ENCODE measurements around the gene EFCAB12.
"Not testable (repeated sequence)": the region's sequence is repeated elsewhere in the genome, so short reads cannot be mapped to it uniquely, and the experiment has no call there.

The EFCAB12 gene

GRCh38 chr3:129419476-129419875 is 9.0 kb downstream of the EFCAB12 start:
- DNase-seq (ENCODE audit: low read depth), result no peak

DNA sequence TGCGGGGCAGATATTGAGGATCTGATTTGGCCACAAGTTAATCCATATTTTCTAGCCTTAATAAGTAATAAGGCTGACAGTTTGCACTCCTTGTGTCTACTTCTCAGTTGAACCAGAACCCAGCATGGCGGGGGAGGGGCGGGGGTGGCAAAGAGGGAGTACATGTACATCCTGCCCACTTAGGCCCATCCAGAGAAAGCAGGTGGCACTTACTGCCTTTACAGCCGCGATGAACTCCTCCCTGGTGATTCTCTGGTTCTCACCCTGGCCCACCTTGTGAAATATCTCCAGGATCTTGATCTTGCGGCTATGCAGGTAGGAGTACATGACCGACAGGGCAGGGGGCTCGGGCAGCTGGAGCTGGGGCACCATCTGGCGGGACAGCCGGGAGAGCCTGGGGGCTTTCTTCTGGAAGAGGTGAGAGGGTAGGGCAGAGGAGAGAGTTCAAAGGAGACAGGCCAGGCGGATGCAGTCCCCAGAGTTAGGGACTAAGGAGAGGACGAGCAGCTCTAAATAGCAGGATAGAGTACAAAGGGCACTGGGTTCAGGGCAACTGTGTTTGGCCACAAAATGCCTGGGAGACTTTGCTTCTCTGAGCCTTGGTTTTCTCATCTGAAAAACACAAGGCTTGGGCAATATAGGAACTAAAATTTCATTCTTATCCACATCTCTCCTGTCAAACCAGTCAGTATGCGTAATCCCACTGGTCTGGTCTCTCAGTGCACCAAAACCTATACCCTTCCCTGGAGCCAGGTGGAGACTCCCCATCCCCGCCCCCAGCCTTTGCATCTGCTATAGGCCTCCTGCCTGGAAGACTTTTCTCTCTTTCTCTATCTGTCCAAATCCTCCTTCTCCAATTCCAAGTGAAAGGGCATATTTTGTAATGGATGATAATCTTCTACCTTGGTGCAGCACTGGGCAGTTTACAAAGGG is 10.1 kb downstream of the EFCAB12 start:
- DNase-seq (ENCODE audit: low read depth), result no peak

- peak; percentile 82 for DNase-seq (ENCODE audit: low read depth)
Observed at GRCh38 chr3:129417326-129417725, 11.1 kb downstream of the EFCAB12 start.

GRCh38 chr3:129416415-129416814 is 12.0 kb downstream of the EFCAB12 start:
- DNase-seq (ENCODE audit: low read depth), result no peak

- no peak for DNase-seq (ENCODE audit: low read depth)
Observed at GRCh38 chr3:129415830-129416229, 12.6 kb downstream of the EFCAB12 start.

DNA sequence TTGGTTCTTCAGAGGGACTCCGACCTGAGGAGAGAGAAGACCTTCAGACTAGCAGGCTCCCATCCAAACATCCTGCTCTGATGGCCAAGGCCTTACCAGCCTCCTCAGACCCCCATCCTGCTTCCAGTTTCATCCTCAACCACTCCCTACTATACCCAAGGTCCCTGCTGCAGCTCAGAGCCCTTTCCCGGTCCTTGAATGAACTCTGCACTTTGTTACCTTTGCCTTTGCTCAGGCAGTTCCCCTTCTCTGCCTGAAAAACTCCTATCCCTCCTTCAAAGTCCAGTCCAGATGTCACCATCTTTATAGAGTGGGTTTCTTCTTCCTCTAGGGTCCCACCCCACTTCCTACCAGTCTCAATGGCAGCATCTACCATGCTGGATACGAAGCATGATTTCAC is 13.1 kb downstream of the EFCAB12 start:
- DNase-seq (ENCODE audit: low read depth), result no peak

DNA sequence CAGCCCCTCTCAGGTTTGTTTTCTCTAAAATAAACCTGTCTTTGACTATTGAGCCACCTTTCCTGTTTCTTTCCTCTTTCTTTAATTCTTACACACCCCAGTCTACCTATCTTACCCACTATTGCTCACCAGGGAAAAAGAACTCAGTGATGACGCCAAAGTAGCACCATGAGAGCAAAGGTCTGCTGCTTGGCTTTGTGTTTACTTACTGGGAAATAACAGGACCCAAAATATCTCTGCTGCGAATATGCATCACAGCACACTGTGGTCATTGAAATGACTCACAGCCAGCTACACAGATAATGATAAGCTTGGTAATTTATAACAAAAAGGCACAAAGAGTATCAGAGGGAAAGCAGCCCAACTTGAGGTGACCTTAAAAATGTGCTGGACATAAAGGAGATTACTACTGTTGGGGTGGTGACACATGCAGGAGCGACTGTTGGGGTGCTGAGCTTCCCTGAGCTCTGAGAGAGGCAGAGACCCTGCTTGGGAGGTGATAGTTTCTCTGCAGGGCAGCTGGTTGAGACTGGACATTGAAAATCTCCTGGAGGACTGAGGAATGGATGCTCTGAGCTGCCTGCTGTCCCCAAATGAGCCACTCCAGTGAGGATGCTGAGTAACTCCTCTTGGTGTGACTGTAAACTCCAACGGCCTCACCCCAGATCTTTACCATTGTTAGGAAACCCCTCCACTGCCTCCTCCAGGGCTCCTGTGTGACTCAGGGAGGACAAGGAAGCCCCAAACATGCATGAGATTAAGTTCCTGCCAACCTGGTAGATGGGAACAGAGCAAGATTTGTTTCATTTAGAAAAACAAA is 14.5 kb downstream of the EFCAB12 start:
- DNase-seq (ENCODE audit: low read depth), result peak; percentile 98

DNA sequence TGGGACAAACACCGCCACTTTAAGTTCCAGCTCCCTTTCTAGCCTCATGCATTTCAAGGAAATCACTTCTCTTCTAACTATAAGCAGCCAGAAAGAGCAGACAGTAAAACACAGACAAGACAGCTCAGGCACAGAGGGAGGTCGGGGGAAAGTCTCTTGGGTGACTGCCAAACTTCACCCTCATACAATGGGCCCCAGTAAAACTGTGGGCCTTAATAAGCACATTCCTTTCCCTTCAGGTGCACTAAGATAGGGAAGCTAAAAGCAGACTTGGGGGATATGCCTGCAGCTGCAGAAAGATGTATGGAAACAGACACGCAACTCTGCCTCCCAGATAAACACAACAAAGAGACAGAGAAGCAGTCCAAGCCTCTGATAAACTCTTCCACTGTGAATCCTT is 15.2 kb downstream of the EFCAB12 start:
- not testable (repeated sequence) for DNase-seq (ENCODE audit: low read depth)

DNA sequence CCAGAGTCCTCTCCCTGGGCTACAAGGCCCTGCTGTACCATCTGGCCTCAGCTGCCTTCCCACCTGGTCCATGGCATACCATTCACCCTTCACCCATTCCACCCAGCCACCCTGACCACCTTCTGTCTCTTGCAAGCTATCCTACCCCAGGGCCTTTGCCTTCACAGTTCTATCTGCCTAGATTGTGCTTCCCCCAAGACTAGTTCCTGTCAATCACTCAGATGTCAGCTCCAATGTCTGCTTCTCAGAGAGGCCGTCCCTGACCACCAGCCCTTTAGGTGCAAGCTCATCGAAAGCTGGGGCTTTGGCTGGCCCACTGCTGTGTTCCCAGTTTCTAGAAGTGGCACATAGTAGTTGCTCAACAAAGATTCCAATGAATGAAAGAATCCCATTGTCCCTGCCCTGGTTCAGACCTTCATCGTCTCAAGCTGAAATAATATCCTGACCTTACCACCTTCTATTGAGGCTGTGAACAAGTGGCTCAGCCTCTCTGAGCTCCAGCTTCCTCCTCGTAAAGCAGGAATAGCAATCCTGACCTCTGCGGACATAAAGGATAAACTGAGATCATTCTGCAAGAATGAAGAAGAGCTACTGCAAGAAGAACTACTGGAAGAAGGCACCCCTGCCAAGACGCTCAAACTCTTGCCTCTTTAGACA is 15.8 kb downstream of the EFCAB12 start:
- peak; percentile 77 for DNase-seq (ENCODE audit: low read depth)

- no peak for DNase-seq (ENCODE audit: low read depth)
Observed at GRCh38 chr3:129410971-129411370, 17.5 kb downstream of the EFCAB12 start.

- peak; percentile 85 for DNase-seq (ENCODE audit: low read depth)
Observed at GRCh38 chr3:129409541-129409940, 18.9 kb downstream of the EFCAB12 start.

- DNase-seq (ENCODE audit: low read depth), result no peak
Observed at GRCh38 chr3:129404610-129405009, 23.8 kb downstream of the EFCAB12 start.

GRCh38 chr3:129404130-129404529 is 24.3 kb downstream of the EFCAB12 start:
- DNase-seq (ENCODE audit: low read depth), result no peak

- no peak for DNase-seq (ENCODE audit: low read depth)
Observed at GRCh38 chr3:129403450-129403849, 25.0 kb downstream of the EFCAB12 start.

DNA sequence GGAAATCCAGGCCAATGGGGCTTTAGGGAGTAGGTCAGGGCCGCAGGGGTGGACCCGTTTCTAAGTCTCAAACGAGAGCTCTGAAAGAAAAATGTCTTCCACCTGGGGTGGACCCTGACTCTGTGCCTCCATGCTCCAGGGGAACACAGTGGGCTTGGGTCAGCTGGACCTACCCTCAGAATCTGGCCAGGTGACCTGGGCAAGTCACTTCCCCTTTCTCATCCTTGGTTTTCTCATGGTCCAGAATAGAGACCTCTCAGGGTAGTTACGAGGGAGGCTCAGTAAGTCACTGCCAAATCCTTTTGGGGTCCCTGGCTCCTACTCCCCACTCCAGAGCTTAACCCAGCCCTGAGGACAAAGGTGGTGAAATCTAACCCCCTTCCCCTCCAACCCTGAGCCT is 25.8 kb downstream of the EFCAB12 start:
- no peak for DNase-seq (ENCODE audit: low read depth)

DNA sequence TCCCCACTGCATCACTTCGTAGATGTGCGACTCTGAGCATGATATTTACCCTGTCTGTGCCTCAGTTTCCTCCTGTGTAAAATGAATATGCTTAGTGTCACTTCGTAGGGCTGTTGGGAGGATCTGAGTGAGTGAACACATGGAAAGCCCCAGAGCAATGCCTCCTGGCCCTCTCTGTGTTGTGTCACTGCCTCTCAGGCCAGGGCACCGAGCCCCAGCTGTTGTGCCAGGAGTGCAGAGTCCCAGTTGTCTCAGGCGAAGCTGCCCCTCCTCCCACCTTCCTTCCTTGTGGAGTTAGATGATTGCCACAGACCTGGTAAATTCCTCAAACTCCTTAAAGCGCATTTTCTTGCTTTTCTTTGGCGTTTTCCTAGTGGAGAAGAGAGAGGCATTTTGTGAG is 26.2 kb downstream of the EFCAB12 start:
- no peak for DNase-seq (ENCODE audit: low read depth)

GRCh38 chr3:129399895-129400357 is 28.5 kb downstream of the EFCAB12 start:
- peak; percentile 42 for DNase-seq (ENCODE audit: low read depth)

DNA sequence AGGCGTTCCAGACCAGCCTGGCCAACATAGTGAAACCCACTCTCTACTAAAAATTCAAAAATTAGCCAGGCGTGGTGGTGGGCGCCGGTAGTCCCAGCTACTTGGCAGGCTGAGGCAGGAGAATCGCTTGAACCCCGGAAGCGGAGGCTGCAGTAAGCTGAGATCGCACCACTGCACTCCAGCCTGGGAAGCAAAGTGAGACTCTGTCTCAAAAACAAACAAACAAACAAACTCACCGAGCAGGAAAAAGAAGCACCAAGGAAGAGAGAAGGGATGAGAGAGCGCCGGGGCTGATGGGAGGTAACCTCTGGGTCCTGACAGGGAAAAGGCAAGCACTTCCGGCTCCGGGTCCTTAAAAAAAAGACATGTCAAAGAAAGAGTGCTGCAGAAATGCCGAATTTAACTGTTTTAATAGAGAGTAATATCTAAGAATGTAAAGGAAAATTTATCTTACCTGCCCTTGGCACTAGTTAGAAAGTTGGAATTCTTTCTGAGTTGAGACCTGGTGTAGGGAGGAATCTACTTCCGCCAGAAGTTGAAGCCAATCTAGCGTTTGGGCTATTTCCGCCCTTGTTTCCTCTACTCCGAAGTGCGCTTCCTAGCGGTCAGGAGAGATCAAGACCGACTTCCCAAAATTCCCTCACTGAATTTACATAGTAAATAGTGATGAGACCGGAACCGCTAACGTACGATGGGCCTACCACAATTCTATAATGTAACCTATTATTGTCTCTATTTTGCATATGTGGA is 29.1 kb downstream of the EFCAB12 start:
- DNase-seq (ENCODE audit: low read depth), result peak; percentile 98

DNA sequence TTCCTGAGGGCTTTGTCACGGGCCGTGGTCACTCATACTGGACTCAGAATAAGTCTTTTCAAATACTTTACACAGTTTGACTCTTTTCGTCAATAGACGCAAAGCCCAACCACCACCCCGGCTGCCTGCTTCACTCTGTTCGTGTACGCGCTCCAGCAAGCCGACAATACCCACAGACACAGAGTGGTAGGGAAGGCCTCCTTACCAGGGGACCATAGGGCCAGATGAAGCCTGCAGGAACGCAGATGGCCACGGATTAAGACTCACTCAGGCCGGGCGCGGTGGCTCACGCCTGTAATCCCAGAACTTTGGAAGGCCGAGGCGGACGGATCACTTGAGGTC is 29.7 kb downstream of the EFCAB12 start:
- DNase-seq (ENCODE audit: low read depth), result peak; percentile 14

GRCh38 chr3:129393760-129394564 is 34.5 kb downstream of the EFCAB12 start:
- not testable (repeated sequence) for DNase-seq (ENCODE audit: low read depth)

- DNase-seq (ENCODE audit: low read depth), result no peak
Observed at GRCh38 chr3:129393271-129393670, 35.2 kb downstream of the EFCAB12 start.

All from amniotic epithelial cell (primary cell).